ENCODE data around the gene PPAN.

Gene PPAN

GRCh38 chr19:10112895-10113591 lies 6.9 kb downstream of the PPAN start:
- in situ Hi-C loops (cut with MboI; ENCODE audit: low sequenced_read_pairs) = no loop called here
- Histone ChIP-seq H3K4me1 (no peaks in the 10 kb centered on the region), H3K9me3 (no peaks in the 10 kb centered on the region), H3K27me3 (ENCODE audit: low read depth) (no peaks in the 10 kb centered on the region), H3K36me3 (replicated peaks) (peaks cover 80% of the 10 kb centered on the region), H3K4me3 (no peak overlapping the region)
- DNase-seq (ENCODE audit: low spot score in 2 of 2) = peak in 1 of 2 experiments; percentile 84

DNA sequence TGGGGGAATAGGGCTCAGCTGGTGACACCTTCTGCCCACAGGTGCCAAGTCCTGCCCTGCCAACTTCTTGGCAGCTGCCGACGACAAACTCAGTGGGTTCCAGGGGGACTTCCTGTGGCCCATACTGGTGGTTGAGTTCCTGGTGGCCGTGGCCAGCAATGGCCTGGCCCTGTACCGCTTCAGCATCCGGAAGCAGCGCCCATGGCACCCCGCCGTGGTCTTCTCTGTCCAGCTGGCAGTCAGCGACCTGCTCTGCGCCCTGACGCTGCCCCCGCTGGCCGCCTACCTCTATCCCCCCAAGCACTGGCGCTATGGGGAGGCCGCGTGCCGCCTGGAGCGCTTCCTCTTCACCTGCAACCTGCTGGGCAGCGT lies 7.4 kb downstream of the PPAN start:
- in situ Hi-C loops (cut with MboI; ENCODE audit: low sequenced_read_pairs) = no loop called here

GRCh38 chr19:10113964-10114650 lies 7.9 kb downstream of the PPAN start:
- H3K36me3 ChIP-seq (replicated peaks) = peaks cover 75% of the 10 kb centered on the region
- H3K4me1 ChIP-seq = no peaks in the 10 kb centered on the region
- no peaks in the 10 kb centered on the region for H3K27me3 ChIP-seq (ENCODE audit: low read depth)
- H3K9me3 ChIP-seq = no peaks in the 10 kb centered on the region
- in situ Hi-C loops (cut with MboI; ENCODE audit: low sequenced_read_pairs) = no loop called here
- H3K4me3 ChIP-seq = no peak overlapping the region
- peak in 1 of 2 experiments; percentile 52 for DNase-seq (ENCODE audit: low spot score in 2 of 2)

More for the DNA sequence above, 7.4 kb downstream of the PPAN start:
- DNase-seq (ENCODE audit: low spot score in 2 of 2) = peak in 1 of 2 experiments; percentile 44
- Histone ChIP-seq H3K9me3 (no peaks in the 10 kb centered on the region), H3K4me3 (no peak overlapping the region), H3K4me1 (no peaks in the 10 kb centered on the region), H3K27me3 (ENCODE audit: low read depth) (no peaks in the 10 kb centered on the region), H3K36me3 (replicated peaks) (peaks cover 80% of the 10 kb centered on the region)

DNA sequence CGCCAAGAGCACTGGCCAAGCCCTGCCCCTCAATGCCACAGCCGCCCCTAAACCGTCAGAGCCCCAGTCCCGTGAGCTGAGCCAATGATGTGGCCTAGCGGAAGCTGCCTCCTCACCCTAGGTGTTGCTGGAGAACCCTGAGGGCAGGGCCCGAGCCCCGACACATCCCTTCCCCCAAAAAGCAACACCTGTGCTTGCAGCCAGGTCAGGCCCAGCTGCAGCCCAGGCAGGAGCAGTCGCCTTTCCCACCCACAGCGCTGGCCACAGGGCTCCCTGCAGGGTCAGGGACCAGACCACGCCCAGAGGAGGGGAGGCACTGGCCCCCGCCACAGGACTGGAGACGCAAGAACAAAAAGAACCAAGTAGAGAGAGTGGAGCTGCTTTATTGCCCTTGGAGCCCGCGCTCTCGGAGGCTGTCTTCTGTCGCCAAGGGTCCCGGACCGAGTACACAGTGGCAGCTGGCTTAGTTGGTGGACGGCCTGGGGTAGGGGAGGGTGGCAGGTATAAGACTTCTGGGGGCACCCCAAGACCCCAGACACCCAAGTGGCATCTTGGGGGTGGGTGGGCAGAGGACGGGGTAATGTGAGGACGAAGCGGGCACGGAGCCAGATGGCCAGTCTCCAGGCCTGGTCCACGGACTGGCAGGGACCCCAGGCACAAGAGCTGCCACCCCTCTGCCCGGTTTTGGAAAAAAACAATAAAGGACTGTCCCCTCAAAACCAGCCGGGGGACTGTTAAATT lies 8.7 kb downstream of the PPAN start:
- DNase-seq (ENCODE audit: low spot score in 2 of 2) = peak in 1 of 2 experiments; percentile 54
- H3K4me3 ChIP-seq = no peak overlapping the region
- H3K9me3 ChIP-seq = no peaks in the 10 kb centered on the region
- peaks cover 68% of the 10 kb centered on the region for H3K36me3 ChIP-seq (replicated peaks)
- no peaks in the 10 kb centered on the region for H3K27me3 ChIP-seq (ENCODE audit: low read depth)
- in situ Hi-C loops (cut with MboI; ENCODE audit: low sequenced_read_pairs) = no loop called here
- H3K4me1 ChIP-seq = no peaks in the 10 kb centered on the region

- H3K27me3 ChIP-seq (ENCODE audit: low read depth) = no peaks in the 10 kb centered on the region
- H3K4me1 ChIP-seq = no peaks in the 10 kb centered on the region
- H3K36me3 ChIP-seq (replicated peaks) = peaks cover 61% of the 10 kb centered on the region
- H3K4me3 ChIP-seq = no peak overlapping the region
- in situ Hi-C loops (cut with MboI; ENCODE audit: low sequenced_read_pairs) = no loop called here
- peak in 1 of 2 experiments; percentile 37 for DNase-seq (ENCODE audit: low spot score in 2 of 2)
- H3K9me3 ChIP-seq = no peaks in the 10 kb centered on the region
Measured at GRCh38 chr19:10115392-10116084, 9.4 kb downstream of the PPAN start.

- peak in 1 of 2 experiments; percentile 28 for DNase-seq (ENCODE audit: low spot score in 2 of 2)
- in situ Hi-C loops (cut with MboI; ENCODE audit: low sequenced_read_pairs) = no loop called here
- Histone ChIP-seq H3K4me1 (no peaks in the 10 kb centered on the region), H3K9me3 (no peaks in the 10 kb centered on the region), H3K4me3 (no peak overlapping the region), H3K36me3 (replicated peaks) (peaks cover 54% of the 10 kb centered on the region), H3K27me3 (ENCODE audit: low read depth) (no peaks in the 10 kb centered on the region)
Measured at GRCh38 chr19:10116085-10116865, 10.1 kb downstream of the PPAN start.

DNA sequence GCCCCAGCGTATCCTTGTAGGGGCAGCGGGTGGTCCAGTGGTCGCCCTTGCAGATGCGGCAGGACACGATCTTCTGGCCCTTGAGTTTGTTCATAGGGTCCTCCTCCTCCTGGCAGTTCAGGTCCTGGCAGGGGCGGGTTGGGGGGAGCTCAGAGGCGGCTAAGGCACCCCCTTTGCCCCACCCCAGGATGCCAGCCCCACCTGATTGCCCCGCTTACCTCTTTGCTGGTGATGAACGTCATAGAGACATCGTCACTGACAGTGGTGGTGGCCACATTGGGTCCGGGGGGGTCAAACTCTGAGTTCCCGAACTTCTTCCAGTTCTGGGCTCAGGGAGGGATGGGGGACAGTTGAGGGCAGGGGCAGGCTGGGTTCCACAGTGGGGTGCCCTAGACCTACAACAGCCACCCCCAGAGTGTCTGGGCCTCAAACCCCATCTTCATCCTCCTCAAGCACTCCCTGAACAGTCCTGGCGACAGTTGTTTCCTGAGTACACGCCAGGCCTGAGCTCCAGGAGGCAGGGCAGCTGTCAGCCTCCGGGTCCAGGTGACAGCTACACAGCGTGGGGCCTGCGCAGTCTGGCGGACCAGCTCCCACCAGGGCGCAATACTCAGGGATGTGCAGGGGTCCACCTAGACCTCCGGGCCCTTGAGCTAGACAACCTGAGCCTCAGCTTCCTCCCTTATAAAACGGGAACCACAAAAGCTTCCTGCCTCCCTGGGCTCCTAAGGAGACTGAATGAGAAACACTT lies 10.9 kb downstream of the PPAN start:
- in situ Hi-C loops (cut with MboI; ENCODE audit: low sequenced_read_pairs) = no loop called here
- Histone ChIP-seq H3K4me3 (no peak overlapping the region), H3K4me1 (no peaks in the 10 kb centered on the region), H3K36me3 (replicated peaks) (peaks cover 48% of the 10 kb centered on the region), H3K9me3 (no peaks in the 10 kb centered on the region), H3K27me3 (ENCODE audit: low read depth) (no peaks in the 10 kb centered on the region)
- DNase-seq (ENCODE audit: low spot score in 2 of 2) = no peak

- H3K27me3 ChIP-seq (ENCODE audit: low read depth) = no peaks in the 10 kb centered on the region
- in situ Hi-C loops (cut with MboI; ENCODE audit: low sequenced_read_pairs) = no loop called here
- no peaks in the 10 kb centered on the region for H3K4me1 ChIP-seq
- peak overlapping the region; percentile 90 for H3K4me3 ChIP-seq
- H3K36me3 ChIP-seq (replicated peaks) = peaks cover 45% of the 10 kb centered on the region
- no peak for DNase-seq (ENCODE audit: low spot score in 2 of 2)
- no peaks in the 10 kb centered on the region for H3K9me3 ChIP-seq
Measured at GRCh38 chr19:10118960-10119359, 12.8 kb downstream of the PPAN start.

DNA sequence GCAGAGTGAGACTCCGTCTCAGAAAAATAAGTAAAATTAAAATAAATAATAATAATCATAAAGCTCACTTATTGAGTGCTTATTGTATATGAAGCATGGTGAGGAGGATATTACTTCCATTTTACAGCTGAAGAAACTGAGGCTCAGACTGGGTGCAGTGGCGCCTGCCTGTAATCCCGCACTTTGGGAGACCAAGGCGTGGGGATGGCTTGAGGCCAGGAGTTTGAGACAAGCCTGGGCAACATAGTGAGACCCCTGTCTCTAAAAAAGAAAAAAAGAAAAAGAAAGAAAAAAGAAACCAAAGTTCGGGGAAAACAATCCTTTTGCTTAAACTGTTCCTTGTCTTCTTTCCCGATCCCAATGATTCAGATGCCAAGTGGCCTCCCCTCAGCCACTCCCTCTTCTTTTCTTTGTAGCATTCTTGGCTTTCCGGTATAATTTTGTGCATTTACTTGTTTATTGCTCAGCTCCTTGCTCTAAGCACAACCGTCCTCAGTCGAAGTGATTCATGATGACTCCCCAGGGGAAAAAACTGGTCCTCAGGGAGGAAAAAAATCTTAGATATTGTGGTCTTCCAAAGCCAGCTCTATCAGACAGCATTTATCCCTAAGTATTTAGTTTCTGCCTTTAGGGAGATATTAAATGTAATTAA lies 14.5 kb downstream of the PPAN start:
- Histone ChIP-seq H3K9me3 (no peaks in the 10 kb centered on the region), H3K36me3 (replicated peaks) (peaks cover 29% of the 10 kb centered on the region), H3K4me1 (no peaks in the 10 kb centered on the region), H3K4me3 (no peak overlapping the region), H3K27me3 (ENCODE audit: low read depth) (no peaks in the 10 kb centered on the region)
- no peak for DNase-seq (ENCODE audit: low spot score in 2 of 2)
- in situ Hi-C loops (cut with MboI; ENCODE audit: low sequenced_read_pairs) = no loop called here

DNA sequence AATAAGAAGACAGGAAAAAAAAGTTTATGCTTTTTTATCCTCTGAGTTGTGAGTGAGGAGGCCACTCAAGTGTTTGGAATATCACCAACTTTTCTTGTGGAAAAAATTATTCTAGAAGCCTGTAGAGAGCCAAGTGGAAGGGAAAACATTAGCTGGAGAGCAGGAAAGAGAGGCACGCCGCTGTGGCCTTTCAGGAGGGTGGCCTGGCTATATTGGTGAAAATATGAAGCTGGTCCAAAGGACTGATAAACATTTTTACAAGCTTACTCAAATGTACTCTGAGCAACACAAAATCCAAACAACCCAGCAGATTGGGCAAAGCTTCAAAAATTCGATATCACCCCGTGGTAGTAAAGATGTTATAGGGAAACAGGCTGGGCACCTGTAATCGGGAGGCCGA lies 15.9 kb downstream of the PPAN start:
- Histone ChIP-seq H3K4me1 (no peaks in the 10 kb centered on the region; the same call in none of the 2 replicates), H3K9me3 (no peaks in the 10 kb centered on the region), H3K27me3 (ENCODE audit: low read depth) (no peaks in the 10 kb centered on the region), H3K36me3 (replicated peaks) (peaks cover 21% of the 10 kb centered on the region), H3K4me3 (no peak overlapping the region)
- DNase-seq (ENCODE audit: low spot score in 2 of 2) = no peak
- in situ Hi-C loops (cut with MboI; ENCODE audit: low sequenced_read_pairs) = no loop called here

GRCh38 chr19:10124429-10124828 lies 18.3 kb downstream of the PPAN start:
- no peak for DNase-seq (ENCODE audit: low spot score in 2 of 2)
- no peaks in the 10 kb centered on the region for H3K27me3 ChIP-seq (ENCODE audit: low read depth)
- peaks cover 7% of the 10 kb centered on the region for H3K4me1 ChIP-seq
- no peaks in the 10 kb centered on the region for H3K9me3 ChIP-seq
- H3K4me3 ChIP-seq = no peak overlapping the region
- H3K36me3 ChIP-seq (replicated peaks) = peaks cover 13% of the 10 kb centered on the region
- in situ Hi-C loops (cut with MboI; ENCODE audit: low sequenced_read_pairs) = no loop called here

GRCh38 chr19:10126213-10126639 lies 20.1 kb downstream of the PPAN start:
- Histone ChIP-seq H3K4me1 (peaks cover 7% of the 10 kb centered on the region), H3K27me3 (ENCODE audit: low read depth) (no peaks in the 10 kb centered on the region), H3K4me3 (no peak overlapping the region), H3K9me3 (no peaks in the 10 kb centered on the region), H3K36me3 (replicated peaks) (peaks cover 24% of the 10 kb centered on the region)
- DNase-seq (ENCODE audit: low spot score in 2 of 2) = no peak
- in situ Hi-C loops (cut with MboI; ENCODE audit: low sequenced_read_pairs) = no loop called here
